GM23338 (cell line): ENCODE results near the gene PDE4D.

ENCODE experiments used
- CREB1 ChIP-seq: fragments of 250-450 bp; sonication (Bioruptor Pico); IDR thresholded peaks from 2 replicates; pipeline ENCODE4 v1.5.0; 2020; ENCODE audit warnings: low read depth, mild to moderate bottlenecking, moderate library complexity
- EZH2 ChIP-seq: fragments of 200-600 bp; sonication (generic); IDR thresholded peaks from one replicate; pipeline ENCODE4 v1.8.0; 2017; ENCODE audit warnings: antibody characterized with exemption, mild to moderate bottlenecking, low read depth; ENCODE audit not compliant: unreplicated experiment
- EZH2phosphoT487 ChIP-seq: fragments of 200-600 bp; sonication (generic); IDR thresholded peaks from one replicate; pipeline ENCODE4 v1.8.1; 2018; ENCODE audit warnings: antibody characterized with exemption; ENCODE audit not compliant: unreplicated experiment
- JUNB ChIP-seq: IDR thresholded peaks from one replicate; pipeline ENCODE4 v1.6.1; 2016; ENCODE audit warnings: antibody characterized with exemption; ENCODE audit not compliant: unreplicated experiment
- POLR2AphosphoS5 ChIP-seq: IDR thresholded peaks from 2 replicates; pipeline ENCODE4 v1.6.1; 2016; ENCODE audit warnings: antibody characterized with exemption, low read depth
- ZNF114 ChIP-seq: fragments of 250-450 bp; sonication (Bioruptor Pico); IDR thresholded peaks from 2 replicates; pipeline ENCODE4 v1.5.0; 2020; ENCODE audit warnings: mild to moderate bottlenecking, moderate library complexity
- TF ChIP-seq, protein P1 (sequence below), 2 experiments: fragments of 200-600 bp in 1 of 2; sonication (generic) in 1 of 2; conservative IDR thresholded peaks; 2 replicates each; pipeline versions ENCODE4 v1.5.1 to v1.6.1; 2016 to 2017; ENCODE audit warnings: antibody characterized with exemption in 2 of 2, low read depth in 2 of 2, mild to moderate bottlenecking in 2 of 2, moderate library complexity in 1 of 2
- TF ChIP-seq, protein P2 (sequence below): IDR thresholded peaks from one replicate; pipeline ENCODE4 v1.6.1; 2018; ENCODE audit warnings: antibody characterized with exemption; ENCODE audit not compliant: unreplicated experiment
- TF ChIP-seq, protein P3 (sequence below): fragments of 250-450 bp; sonication (Bioruptor Pico); IDR thresholded peaks from 2 replicates; pipeline ENCODE4 v1.5.0; 2020; ENCODE audit warnings: mild to moderate bottlenecking, moderate library complexity

DNA sequence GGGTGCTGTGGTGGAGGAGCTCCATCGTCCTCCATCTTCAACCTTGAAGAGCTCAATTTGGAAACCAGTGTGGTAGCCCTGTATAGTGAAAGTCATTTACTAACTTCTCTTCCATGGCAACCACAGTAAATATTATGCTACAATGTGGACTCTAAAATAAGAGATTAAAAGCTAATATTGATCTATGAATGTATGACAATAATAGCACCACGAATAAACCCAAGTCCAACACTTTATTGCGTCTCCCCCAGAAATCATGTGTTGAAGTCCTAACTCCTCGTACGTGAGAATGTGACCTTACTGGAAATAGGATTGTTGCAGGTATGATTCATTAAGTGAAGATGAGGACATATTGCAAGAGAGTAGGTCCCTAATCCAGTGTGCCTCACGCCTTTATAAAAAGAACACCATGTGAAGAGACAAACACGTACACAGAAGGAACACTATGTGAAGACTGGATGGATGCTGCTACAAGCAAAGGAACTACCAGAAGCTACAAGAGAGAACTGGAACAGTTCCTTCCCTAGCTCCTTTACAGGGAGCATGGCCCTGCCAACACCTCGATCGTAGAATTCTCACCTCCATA is 276.2 kb downstream of the PDE4D start:
- no peak for TF ChIP-seq POLR2AphosphoS5
- TF ChIP-seq, protein P1, sequence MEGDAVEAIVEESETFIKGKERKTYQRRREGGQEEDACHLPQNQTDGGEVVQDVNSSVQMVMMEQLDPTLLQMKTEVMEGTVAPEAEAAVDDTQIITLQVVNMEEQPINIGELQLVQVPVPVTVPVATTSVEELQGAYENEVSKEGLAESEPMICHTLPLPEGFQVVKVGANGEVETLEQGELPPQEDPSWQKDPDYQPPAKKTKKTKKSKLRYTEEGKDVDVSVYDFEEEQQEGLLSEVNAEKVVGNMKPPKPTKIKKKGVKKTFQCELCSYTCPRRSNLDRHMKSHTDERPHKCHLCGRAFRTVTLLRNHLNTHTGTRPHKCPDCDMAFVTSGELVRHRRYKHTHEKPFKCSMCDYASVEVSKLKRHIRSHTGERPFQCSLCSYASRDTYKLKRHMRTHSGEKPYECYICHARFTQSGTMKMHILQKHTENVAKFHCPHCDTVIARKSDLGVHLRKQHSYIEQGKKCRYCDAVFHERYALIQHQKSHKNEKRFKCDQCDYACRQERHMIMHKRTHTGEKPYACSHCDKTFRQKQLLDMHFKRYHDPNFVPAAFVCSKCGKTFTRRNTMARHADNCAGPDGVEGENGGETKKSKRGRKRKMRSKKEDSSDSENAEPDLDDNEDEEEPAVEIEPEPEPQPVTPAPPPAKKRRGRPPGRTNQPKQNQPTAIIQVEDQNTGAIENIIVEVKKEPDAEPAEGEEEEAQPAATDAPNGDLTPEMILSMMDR (conservative IDR thresholded peaks at IDR 0.05; ENCODE audit: low read depth in 2 of 2) = no peak
- no peak for TF ChIP-seq JUNB
- no peak for TF ChIP-seq EZH2
- no peak for TF ChIP-seq EZH2phosphoT487
- TF ChIP-seq, protein P2, sequence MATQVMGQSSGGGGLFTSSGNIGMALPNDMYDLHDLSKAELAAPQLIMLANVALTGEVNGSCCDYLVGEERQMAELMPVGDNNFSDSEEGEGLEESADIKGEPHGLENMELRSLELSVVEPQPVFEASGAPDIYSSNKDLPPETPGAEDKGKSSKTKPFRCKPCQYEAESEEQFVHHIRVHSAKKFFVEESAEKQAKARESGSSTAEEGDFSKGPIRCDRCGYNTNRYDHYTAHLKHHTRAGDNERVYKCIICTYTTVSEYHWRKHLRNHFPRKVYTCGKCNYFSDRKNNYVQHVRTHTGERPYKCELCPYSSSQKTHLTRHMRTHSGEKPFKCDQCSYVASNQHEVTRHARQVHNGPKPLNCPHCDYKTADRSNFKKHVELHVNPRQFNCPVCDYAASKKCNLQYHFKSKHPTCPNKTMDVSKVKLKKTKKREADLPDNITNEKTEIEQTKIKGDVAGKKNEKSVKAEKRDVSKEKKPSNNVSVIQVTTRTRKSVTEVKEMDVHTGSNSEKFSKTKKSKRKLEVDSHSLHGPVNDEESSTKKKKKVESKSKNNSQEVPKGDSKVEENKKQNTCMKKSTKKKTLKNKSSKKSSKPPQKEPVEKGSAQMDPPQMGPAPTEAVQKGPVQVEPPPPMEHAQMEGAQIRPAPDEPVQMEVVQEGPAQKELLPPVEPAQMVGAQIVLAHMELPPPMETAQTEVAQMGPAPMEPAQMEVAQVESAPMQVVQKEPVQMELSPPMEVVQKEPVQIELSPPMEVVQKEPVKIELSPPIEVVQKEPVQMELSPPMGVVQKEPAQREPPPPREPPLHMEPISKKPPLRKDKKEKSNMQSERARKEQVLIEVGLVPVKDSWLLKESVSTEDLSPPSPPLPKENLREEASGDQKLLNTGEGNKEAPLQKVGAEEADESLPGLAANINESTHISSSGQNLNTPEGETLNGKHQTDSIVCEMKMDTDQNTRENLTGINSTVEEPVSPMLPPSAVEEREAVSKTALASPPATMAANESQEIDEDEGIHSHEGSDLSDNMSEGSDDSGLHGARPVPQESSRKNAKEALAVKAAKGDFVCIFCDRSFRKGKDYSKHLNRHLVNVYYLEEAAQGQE = no peak
- TF ChIP-seq CREB1 = no peak
- no peak for TF ChIP-seq ZNF114 (CRISPR knock-in tag)
- TF ChIP-seq, protein P3, sequence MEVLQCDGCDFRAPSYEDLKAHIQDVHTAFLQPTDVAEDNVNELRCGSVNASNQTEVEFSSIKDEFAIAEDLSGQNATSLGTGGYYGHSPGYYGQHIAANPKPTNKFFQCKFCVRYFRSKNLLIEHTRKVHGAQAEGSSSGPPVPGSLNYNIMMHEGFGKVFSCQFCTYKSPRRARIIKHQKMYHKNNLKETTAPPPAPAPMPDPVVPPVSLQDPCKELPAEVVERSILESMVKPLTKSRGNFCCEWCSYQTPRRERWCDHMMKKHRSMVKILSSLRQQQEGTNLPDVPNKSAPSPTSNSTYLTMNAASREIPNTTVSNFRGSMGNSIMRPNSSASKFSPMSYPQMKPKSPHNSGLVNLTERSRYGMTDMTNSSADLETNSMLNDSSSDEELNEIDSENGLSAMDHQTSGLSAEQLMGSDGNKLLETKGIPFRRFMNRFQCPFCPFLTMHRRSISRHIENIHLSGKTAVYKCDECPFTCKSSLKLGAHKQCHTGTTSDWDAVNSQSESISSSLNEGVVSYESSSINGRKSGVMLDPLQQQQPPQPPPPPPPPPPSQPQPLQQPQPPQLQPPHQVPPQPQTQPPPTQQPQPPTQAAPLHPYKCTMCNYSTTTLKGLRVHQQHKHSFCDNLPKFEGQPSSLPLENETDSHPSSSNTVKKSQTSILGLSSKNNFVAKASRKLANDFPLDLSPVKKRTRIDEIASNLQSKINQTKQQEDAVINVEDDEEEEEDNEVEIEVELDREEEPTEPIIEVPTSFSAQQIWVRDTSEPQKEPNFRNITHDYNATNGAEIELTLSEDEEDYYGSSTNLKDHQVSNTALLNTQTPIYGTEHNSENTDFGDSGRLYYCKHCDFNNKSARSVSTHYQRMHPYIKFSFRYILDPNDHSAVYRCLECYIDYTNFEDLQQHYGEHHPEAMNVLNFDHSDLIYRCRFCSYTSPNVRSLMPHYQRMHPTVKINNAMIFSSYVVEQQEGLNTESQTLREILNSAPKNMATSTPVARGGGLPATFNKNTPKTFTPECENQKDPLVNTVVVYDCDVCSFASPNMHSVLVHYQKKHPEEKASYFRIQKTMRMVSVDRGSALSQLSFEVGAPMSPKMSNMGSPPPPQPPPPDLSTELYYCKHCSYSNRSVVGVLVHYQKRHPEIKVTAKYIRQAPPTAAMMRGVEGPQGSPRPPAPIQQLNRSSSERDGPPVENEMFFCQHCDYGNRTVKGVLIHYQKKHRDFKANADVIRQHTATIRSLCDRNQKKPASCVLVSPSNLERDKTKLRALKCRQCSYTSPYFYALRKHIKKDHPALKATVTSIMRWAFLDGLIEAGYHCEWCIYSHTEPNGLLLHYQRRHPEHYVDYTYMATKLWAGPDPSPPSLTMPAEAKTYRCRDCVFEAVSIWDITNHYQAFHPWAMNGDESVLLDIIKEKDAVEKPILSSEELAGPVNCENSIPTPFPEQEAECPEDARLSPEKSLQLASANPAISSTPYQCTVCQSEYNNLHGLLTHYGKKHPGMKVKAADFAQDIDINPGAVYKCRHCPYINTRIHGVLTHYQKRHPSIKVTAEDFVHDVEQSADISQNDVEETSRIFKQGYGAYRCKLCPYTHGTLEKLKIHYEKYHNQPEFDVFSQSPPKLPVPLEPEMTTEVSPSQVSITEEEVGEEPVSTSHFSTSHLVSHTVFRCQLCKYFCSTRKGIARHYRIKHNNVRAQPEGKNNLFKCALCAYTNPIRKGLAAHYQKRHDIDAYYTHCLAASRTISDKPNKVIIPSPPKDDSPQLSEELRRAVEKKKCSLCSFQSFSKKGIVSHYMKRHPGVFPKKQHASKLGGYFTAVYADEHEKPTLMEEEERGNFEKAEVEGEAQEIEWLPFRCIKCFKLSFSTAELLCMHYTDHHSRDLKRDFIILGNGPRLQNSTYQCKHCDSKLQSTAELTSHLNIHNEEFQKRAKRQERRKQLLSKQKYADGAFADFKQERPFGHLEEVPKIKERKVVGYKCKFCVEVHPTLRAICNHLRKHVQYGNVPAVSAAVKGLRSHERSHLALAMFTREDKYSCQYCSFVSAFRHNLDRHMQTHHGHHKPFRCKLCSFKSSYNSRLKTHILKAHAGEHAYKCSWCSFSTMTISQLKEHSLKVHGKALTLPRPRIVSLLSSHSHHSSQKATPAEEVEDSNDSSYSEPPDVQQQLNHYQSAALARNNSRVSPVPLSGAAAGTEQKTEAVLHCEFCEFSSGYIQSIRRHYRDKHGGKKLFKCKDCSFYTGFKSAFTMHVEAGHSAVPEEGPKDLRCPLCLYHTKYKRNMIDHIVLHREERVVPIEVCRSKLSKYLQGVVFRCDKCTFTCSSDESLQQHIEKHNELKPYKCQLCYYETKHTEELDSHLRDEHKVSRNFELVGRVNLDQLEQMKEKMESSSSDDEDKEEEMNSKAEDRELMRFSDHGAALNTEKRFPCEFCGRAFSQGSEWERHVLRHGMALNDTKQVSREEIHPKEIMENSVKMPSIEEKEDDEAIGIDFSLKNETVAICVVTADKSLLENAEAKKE = no peak
